ENCODE results near the gene DNAAF5.
A peak's percentile ranks its signal among the peaks of the same experiment; 100 is the strongest.
"Not testable (repeated sequence)": the region's sequence is repeated elsewhere in the genome, so short reads cannot be mapped to it uniquely, and the experiment has no call there.

The DNAAF5 gene

DNA sequence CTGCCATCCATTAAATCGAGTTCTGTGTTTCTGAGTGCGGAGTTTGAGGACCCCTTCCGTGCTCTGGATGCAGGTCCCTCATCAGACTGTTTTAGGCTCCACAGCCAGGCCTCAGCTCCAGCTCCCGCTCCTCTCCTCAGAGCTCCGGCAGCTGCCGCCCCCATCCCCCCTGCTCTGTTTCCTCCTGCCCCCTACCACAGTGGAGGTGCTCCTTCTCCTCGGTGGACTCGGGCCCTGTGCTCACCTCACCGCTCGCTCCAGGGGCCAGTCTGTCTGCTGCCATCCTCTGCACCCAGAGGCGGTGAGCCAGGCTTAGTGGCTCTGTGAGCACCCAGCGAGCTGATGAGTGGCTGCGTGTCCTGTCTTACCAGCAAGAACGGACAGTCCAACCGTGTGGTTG lies 21.9 kb downstream of the DNAAF5 start:
- DNase-seq: no peak

DNA sequence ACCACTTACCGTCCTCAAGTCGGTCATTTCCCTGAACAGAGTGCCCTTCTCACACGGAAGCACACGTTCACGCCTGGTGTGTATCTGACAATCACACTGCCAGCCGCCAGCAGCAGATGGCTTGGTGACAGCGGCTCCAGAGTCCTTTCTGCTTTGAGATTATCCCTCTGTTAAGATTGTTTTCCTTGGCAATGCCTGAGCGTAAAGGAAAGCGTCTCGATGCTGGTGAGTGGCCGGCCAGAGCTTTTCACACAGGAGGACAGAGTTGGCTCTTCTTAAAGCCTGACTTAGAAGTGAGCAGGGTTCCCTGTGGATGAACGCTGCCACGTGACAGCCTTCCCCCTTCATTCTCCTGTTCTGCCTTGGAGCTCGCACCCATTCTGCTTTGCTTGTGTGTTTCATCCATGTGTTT lies 22.6 kb downstream of the DNAAF5 start:
- DNase-seq: no peak

DNA sequence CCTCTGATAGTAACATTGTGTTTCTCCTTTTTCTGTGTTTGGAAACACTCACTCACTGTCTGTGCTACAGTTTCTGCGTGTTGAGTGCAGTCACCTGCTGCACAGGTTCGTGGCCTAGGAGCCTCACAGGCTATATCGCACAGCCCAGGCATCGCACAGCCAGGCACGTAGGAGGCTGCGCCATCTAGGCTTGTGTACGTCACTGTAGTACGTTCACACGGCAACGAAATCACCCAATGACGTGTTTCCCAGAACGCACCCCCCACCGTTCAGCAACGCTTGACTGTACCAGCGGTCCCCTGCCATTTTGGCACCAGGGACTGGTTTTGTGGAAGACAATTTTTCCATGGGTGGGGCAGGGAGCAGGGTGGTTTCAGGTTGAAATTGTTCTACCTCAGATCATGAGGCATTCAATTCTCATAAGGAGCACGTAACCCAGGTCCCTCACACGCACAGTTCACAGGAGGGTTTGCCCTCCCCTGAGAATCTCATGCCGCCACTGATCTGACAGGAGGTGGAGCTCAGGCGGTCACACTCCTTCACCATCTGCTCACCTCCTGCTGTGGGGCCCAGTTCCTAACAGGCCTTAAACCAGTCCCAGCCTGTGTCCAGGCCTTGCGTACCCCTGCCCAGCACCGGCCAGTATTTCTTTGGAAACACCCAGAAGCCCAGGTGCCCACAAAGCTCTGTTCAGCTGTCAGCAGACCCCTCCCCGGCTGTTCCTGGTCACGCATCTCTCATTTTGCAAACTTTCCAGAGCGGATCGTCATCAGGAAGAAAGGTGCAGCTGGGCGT lies 23.8 kb downstream of the DNAAF5 start:
- DNase-seq: no peak

DNA sequence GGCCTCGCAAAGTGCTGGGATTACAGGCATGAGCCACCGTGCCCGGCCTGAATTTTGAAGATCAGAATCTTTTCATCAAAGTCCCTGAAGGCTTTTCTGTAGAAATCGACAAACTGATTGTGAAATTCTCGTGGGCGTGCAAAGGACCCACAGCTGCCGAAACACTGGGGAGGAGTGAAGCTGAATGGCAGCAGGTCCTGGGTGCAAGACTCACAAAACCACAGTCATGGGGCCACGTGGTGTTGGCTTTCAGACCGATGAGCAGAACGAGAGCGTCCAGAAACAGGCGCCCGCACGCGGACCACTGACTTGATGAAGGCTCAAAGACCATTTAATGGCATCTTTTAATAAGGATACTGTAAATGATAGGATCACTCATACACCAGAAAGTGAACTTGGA lies 25.3 kb downstream of the DNAAF5 start:
- no peak for DNase-seq

DNA sequence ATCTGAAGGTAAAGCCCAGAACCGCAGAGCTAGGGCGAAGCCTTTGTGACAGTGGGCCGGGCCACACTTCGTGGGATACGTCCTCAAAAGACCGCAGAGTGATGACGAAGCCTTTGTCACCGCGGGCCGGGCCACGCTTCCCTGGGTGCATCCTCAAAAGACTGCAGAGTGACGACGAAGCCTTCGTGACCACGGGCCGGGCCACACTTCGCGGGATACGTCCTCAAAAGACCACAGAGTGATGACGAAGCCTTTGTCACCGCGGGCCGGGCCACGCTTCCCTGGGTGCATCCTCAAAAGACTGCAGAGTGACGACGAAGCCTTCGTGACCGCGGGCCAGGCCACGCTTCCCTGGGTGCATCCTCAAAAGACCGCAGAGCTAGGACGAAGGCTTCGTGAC lies 25.8 kb downstream of the DNAAF5 start:
- DNase-seq: not testable (repeated sequence)

DNA sequence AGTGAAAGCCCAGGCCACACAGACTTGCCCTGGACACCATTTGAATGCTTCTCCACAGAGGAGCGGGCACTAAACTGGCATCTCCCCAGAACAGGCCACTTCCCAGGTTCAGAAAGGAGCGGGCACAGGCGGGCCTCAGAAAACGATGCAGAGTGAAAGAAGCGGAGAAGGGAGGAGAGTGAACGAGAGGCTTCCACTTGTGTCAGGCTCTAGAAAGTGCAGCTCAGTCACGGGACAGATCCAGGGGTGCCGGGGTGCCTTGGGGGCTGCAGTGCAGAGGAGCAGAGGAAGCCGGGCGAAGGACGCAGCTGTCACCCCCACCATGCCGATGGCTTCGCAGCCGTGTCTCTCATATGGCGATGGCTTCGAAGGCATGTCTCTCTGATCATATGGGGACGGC lies 26.7 kb downstream of the DNAAF5 start:
- no peak for DNase-seq

DNA sequence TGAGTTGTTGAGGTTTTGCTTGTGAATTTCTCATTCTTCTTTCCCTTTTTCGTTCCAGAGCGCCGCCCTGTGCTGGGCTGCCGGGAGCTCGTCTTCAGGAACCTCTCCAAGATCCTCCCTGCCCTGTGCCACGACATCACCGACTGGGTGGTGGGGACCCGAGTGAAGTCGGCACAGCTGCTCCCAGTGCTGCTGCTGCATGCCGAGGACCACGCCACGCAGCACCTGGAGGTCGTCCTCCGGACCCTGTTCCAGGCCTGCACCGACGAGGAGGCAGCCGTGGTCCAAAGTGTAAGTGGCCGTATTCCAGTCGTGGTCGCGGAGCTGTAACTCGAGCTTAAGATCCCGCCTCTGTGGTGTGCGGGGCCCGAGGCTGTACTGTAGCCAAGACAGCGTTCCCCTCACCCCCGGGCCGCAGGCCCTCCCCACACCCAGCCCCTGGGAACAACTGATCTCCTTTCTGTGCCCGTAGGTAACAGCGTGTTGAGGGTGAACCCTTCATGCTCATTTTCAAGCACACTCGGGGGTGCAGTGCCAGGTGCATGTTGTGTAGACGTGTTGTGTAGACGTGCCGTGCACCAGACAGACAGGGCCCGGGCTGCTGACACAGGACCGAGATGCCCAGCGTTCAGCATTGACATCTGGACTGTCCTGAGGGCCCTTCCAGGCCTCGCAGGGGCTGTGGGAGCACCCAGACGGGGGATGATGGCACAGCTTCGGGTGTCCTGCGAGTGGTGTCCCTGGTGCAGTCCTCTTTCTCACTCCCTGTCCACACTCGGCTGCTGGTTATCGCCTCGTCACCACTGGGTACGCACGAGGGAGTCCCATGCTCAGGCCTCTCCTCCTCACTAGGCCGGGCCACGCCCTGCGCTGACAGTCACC lies 28.3 kb downstream of the DNAAF5 start:
- no peak for DNase-seq

DNA sequence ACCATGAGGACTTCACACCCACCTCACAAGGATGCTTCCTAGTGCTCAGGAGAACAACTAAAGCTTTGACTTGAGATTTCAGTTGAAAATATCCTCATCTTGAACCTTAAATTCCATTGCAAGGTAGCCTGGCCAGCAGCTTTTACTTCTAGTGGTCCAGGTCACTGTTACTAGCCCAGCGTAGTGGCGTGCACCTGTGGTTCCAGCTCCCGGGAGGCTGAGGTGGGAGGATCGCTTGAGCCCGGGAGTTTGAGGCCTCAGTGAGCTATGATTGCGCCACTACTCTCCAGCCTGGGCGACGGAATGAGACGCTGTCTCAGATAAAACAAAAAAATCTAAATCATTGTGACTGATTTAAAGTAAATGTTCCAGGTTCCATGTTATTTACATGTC lies 28.9 kb downstream of the DNAAF5 start:
- DNase-seq: no peak

DNA sequence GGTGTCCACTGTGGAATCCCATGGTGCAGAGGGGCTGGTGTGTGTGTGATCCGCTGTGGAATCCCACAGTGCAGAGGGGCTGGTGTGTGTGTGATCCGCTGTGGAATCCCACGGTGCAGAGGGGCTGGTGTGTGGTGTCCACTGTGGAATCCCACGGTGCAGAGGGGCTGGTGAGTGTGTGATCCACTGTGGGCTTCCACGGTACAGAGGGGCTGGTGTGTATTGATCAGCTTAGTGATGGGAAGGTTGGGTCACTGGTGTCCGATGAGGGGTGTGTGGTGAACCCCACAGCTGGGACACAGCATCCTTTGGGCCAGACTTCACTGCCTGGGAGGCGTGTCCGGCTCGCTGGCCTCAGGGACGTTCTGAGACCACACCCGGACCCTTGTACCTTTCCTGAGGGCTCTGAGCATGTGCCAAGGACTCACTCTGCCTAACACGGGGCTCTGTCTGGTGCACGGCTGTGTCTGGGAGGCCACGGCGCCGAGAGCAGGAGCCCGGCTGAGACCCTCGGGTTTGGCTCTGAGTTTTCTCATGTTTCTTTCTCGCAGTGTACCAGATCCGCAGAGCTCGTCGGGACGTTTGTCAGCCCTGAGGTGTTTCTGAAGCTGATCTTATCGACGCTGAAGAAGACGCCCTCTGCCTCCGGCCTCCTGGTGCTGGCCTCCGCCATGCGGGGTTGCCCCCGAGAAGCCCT lies 29.9 kb downstream of the DNAAF5 start:
- DNase-seq: no peak

DNA sequence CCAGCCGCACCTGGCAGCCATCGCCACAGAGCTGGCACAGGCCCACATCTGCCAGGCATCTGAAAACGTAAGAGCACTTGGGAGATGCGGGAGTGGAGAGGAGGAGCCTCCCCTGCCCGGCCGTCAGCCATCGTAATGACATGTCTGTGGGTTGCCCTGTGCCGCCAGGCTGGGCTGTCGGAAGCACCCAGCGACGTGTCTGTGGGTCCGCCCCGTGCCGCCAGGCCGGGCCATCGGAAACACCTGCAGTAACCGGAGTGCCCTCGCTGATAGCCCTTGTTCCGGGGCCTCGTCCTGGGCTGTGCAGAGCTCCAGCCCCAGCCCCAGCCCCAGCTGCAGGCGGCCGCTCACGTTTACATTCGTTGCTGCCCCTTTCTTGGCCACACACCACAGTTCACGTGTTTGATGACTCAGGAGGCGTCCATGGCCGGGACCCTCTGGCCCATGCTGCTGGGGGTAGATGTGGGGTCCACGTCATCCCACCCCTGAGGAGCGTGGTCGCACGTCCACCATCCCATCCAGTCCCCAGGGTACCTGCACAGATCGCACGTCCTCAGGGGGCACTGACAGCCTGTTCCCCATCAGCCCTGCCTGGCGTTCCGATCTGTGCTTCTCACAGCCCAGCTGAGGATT lies 30.5 kb downstream of the DNAAF5 start:
- no peak for DNase-seq

DNA sequence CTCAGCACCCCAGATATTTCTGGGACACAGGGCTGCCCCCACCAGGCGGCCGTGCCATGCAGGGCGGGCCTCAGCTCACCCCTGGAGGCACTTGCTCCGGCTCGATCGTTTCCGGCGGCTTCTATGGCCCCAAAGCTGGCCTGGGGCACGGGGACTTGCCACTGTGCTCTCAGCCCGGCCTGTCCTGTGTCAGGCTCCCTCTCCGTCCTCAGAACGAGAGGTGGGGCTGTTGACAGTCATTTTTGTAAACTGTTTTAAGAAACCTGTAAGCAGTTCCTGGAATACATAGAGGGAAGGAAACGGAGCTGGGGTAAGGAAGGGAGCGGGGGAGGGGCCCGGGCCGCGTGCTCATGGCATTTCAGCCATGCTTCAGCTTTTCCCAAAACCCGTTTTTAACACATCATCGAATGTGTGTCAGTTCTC lies 31.3 kb downstream of the DNAAF5 start:
- no peak for DNase-seq

DNA sequence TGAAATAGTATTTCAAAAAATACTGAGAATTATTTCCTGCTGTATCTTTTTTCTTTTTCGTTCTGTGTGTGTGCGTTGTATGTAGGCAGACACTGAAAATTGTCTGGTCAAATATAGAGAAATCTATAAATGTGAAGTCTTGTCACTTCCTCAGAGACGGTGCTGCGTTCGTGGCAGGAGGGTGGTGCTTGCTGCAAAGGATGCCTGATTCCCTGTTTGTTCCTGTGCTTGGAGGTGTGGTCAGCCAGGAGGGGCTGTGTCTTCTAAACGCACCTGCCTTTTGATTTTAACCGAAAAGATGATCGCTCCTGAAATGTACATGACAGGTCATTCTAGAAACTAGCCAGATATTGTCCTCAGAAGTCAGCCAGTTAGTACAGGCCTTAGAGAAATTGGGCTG lies 33.1 kb downstream of the DNAAF5 start:
- no peak for DNase-seq

DNA sequence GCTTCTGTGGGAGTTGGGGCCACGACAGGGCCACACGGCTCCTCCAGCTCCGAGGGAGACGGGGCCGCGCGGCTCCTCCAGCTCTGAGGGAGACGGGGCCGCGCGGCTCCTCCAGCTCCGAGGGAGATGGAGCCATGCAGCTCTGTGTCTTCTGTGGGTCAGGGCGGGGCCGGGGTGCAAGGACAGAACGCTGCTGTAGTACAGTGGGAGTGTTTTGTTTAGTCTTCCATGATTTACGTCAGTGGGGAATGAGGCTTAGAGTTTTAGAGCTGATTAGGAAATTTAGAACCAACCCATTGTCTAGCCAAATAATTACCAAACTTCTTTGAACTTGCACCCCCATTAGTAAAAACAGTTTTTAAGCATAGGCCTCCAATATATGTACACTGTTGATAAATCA lies 33.5 kb downstream of the DNAAF5 start:
- DNase-seq: no peak

DNA sequence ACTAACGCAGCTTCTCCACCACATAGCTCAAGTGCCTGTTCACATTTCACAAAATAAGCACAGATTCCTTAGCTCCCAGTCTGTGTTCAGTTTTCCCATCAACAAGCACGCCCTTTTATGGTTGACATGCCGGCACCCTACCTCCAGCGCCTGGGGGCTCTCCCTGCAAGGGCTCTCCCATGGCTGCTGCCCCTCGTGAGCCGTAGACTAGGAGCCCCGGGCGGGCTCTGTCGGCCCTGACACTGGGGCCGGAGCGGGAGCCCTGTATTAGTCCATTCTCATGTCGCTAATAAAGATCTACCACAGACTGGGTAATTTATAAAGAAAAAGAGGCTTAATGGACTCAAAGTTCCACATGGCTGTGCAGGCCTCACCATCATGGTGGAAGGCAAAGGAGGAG lies 34.6 kb downstream of the DNAAF5 start:
- no peak for DNase-seq

DNA sequence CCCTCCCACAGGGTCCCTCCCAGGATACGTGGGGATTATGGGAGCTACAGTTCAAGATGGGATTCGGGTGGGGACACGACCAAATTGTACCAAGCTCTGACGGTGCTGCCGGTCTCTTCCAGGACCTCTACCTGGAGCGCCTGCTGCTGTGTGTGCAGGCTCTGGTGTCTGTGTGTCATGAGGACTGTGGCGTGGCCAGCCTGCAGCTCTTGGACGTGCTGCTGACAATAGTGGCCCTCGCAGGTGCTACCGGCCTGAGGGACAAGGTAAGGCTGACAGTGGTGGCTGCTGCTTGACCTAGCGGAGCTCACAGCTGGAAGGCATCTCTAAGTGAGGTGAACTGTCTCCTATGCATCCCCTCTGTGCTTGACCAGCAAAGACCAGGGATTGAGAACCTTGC lies 35.1 kb downstream of the DNAAF5 start:
- DNase-seq: no peak

DNA sequence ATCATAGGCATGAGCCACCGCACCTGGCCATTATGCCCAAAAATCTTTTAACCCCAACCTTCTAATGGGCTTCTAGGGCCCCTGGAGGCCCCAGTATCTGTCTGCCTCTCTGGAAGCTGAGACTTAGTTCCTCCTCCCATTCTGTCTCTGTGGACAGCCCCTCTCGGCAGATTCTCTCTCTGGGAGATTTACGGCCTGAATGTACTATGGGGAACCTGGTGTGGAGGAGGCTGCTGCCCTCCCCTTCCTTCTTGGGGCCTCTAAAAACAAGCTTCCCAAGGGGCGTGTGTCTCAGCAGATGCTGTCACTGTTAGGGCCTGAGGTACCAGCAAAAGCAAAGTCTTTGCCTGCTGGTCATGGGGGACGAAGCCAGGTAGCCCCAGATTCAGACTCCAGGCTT lies 36.4 kb downstream of the DNAAF5 start:
- DNase-seq: no peak

DNA sequence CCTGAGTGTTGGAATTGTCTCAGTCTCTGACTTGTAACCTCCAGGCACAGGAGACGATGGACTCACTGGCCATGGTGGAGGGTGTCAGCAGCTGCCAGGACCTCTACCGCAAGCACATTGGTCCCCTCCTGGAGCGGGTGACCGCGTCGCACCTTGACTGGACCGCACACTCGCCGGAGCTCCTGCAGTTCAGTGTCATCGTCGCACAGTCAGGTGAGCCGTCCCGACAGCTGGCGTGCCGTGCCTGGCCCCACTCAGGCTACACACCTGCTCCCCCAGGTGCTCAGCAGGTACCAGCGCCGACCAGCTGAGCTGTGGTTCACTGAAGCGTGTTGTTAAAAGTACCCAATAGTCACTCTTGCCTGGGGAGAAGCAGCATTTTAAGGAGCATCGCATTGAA lies 37.3 kb downstream of the DNAAF5 start:
- DNase-seq: peak; percentile 28

DNA sequence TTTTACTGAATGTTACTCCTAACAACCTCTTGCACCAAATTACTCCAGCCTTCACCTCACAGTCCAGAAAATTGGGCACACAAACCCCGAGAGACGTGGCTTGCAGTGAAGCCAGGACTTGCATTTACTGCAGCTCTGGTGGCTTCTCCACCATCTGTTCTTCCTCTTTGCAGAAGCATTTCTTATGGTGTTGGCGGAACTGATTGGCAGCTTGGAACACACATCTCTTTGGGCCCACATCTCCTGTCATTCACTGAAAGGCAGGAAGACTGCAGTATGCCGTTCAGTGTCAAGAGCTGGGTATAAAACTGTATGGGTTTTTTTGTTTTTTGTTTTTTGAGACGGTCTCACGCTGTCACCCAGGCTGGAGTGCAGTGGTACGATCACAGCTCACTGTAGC lies 38.9 kb downstream of the DNAAF5 start:
- DNase-seq: no peak

DNA sequence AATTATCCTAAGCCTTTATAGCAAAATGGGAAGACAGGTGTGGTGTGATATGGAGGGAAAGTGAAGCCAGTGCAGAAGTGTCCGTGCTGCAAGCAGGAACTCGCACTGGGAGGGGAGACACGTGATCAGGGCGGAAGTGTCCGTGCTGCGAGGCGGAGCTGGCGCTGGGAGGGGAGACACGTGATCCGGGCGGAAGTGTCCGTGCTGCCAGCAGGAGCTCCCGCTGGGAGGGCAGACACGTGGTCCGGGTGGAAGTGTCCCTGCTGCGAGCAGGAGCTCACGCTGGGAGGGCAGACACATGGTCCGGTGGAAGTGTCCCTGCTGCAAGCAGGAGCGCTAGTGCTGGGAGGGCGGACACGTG lies 41.1 kb downstream of the DNAAF5 start:
- DNase-seq: no peak

DNA sequence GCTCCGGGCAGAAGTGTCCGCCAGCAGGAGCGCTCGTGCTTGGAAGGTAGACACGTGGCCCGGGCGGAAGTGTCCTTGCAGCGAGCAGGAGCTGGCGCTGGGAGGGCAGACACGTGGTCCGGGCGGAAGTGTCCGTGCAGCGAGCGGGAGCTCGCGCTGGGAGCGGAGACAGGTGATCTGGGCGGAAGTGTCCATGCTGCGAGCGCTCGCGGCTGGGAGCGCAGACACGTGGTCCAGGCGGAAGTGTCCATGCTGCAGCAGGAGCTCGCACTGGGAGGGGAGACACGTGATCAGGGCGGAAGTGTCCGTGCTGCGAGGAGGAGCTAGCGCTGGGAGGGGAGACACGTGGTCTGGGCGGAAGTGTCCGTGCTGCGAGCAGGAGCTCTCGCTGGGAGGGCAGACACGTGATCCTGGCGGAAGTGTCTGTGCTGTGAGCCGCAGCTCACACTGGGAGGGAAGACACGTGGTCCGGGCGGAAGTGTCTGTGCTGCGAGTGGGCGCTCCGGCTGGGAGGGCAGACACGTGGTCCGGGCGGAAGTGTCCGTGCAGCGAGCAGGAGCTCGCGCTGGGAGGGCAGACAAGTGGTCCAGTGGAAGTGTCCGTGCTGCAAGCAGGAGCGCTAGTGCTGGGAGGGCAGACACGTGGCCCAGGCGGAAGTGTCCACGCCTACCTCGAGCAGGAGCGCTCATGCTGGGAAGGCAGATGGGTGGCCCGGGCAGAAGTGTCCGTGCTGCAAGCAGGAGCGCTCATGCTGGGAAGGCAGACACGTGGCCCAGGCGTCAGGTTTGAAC lies 41.6 kb downstream of the DNAAF5 start:
- DNase-seq: no peak

DNA sequence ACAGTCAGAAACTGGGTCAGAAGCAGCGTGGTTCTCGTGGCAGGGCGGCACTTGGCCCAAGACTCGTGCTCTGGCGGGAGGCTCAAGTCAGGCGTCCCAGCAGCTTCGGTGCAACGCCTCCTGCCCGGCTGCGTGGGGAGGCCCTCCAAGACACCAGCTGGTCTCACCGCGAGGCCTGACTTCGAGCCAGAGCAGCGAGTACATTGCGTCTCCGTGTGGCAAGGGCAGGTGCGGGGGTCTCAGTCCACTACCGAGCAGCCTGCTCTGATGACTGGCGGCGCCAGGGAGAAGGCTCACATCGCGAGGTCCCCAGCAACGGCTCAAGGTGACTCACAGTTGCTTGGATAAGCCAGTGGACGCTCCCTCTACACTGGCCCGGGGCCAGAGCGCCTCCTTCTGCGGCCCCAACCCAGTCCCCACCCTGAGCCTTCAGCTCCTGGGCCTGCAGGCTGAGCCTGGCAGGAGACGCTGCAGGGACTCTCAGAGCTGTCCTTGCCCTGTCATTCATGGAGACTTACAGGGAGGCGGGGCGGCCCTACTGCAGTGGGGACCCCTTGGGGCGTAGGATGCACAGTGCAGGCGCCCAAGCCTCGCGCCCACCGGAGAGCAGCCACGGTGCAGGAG lies 42.5 kb downstream of the DNAAF5 start:
- no peak for DNase-seq

DNA sequence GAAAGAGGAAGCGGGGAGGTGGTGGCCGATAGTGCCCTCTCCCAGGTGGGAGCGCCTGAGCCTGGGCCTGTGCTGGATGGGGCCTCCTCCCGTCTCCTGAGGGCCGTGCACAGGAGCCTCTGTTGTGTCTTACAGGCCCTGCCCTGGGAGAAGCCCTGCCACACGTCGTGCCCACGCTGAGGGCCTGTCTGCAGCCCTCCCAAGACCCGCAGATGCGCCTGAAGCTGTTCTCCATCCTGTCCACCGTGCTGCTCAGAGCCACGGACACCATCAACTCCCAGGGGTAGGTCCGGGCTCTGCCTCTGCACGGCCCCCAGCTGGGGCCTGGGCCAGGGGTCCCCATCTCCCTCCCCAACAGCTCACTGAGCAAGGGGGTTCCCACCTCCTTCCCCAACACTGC lies 43.8 kb downstream of the DNAAF5 start:
- DNase-seq: no peak
